DND-41 (cell line): Measurements from ENCODE around the gene SNX22.

Source experiments
- EZH2 ChIP-seq: IDR thresholded peaks from 3 replicates; pipeline ENCODE4 v1.6.1; 2012; ENCODE audit warnings: borderline replicate concordance, low read depth, mild to moderate bottlenecking, moderate library complexity, low read length, inconsistent platforms; ENCODE audit not compliant: severe bottlenecking
- TF ChIP-seq, protein P1 (sequence below): IDR thresholded peaks from 2 replicates; pipeline ENCODE4 v1.5.1; 2012; ENCODE audit warnings: borderline replicate concordance, low read length, moderate library complexity, mild to moderate bottlenecking; ENCODE audit not compliant: poor library complexity, severe bottlenecking; ENCODE audit errors: extremely low read depth

DNA sequence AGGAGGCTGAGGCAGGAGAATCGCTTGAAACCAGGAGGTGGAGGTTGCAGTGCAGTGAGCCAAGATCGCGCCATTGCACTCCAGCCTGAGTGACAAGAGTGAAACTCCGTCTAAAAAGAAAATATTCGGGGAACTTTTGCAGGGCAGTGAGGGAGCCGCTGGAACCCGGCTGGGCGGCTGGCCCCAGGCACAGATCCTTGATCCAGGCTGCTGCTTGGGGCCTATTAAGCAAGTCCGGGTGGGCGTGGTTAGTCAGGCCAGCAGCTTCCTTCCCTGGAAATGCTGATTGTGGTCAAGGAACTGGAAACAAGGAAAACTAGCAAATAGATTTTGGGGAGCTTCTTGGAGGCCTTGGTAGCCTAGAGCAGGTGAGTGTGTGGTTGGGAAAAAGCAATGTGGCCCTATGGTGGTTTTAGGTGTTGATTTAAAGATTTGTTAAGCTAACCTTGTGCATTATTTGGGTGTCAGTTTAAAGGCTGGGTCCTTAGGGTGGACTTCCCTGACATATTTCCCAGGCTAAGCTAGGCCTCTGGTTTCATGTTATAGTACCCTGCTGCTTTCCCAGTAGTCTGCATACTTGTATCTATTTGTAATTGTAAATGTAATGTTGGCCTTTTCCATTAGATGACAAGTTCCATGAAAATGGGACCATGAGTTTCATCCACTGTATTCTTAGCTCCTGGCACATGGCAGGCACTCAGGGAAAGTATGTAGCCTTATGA, 17.7 kb upstream of the SNX22 start:
- TF ChIP-seq, protein P1, sequence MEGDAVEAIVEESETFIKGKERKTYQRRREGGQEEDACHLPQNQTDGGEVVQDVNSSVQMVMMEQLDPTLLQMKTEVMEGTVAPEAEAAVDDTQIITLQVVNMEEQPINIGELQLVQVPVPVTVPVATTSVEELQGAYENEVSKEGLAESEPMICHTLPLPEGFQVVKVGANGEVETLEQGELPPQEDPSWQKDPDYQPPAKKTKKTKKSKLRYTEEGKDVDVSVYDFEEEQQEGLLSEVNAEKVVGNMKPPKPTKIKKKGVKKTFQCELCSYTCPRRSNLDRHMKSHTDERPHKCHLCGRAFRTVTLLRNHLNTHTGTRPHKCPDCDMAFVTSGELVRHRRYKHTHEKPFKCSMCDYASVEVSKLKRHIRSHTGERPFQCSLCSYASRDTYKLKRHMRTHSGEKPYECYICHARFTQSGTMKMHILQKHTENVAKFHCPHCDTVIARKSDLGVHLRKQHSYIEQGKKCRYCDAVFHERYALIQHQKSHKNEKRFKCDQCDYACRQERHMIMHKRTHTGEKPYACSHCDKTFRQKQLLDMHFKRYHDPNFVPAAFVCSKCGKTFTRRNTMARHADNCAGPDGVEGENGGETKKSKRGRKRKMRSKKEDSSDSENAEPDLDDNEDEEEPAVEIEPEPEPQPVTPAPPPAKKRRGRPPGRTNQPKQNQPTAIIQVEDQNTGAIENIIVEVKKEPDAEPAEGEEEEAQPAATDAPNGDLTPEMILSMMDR = no peak
- TF ChIP-seq EZH2 = no peak
